Right kidney (tissue), 1 donor: ENCODE measurements around the gene PPIL1.

Experiments
- DNase-seq: peaks from one replicate; pipeline ENCODE4 v3.0.0-alpha.2; 2016

The PPIL1 gene

DNA sequence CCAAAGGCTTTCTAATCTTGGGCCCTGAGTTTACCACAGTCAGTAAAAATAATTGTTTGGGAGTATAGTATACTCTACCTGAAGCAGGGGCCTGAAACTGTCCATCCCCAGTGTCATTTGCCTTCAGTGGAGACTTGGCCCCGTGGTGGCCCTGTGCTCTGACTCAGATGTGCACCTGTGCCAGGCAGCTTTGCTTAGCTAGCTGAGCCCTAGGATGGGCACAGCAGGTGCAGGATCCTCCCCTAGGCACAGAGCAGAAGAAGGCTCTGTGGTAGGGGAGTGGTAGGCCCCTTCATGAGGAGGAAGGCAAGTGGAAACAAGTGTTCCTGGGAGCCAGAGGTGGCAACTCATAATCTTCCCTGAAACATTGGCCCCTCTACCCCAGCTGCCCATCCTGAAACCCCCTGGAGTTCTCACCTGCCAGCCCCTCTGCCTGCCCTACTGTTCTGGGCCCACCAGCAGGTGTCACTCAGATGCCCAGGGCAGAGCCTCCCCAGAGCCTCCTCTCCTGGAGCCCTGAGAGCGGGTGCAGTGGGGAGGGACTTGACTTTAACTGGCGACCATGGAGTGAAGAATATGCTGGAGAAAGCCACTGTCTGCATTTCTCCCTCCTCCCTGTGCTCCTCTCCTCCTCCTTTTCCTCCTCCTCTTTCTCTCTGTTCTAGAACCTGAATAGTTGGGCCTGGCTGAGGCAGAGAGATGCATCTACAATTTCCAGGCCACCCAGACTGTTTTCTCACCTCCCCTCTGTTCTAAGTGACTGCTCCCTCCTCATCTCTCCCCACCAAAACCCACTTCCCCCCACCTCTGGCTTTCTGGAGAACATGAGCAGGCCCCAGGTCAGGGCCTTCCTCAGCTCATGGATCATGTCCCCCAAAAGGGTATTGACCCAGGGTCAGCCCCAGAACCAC is 38.2 kb downstream of the PPIL1 start:
- no peak for DNase-seq

DNA sequence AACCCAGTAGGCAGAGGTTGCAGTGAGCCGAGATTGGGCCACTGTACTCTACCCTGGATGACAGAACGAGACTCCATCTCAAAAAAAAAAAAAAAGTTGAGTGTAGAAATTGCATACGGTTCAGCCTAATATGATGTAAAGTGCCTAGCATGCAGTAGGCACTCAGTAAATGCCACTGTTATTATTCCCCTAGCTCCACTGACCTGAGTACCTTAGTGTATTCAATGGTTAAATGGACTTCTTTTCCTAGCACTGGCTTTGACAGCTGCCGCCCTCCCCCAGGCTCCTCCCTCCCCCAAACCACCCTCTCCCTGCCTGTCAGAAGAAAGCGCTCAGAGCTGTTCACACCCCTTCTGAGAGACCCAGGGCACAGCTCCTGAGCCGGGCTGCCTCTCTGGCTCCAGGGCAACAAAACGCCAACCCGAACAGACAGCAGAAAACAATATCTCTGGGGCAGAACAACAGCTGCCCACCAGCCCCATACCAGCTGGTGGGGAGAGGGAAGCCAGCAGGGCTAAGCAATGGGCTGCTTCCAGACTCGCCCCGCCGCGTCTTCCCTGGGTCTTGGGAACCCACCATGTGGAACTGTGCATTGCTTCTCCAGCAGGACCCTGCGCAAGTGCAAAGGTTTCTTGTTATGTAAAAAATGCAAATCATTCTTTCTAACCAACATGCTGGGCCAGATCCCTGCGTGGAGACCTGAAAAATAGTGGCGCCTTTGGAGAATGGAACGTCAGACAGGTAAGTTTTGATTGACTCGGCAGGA is 39.8 kb downstream of the PPIL1 start:
- no peak for DNase-seq

DNA sequence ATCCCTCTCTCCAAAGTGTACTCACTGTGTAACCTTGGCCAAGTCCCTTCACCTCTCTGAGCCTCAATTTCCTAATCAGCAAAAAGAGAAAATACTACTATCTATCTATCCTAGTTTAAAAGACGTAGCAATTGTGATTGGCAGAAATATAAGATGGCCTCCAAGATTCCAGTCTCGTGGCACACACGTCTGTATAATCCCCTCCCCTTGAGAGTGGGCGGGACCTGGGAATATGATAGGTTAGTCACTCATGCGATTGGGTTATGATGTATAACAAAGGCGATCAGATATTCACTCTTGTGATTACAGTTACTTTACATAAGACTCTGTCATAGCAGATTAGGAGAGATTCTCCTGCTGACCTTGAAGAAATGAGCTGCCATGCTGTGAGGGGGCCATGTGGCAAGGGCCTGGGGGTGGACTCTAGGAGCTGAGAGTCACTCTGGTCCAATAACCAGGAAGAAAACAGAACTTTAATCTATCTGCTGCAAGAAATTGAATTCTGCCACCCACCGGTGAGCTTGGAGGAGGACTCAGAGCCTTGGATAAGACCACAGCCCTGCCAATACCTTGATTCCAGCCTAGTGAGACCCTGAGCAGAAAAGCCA is 41.3 kb downstream of the PPIL1 start:
- DNase-seq: no peak

DNA sequence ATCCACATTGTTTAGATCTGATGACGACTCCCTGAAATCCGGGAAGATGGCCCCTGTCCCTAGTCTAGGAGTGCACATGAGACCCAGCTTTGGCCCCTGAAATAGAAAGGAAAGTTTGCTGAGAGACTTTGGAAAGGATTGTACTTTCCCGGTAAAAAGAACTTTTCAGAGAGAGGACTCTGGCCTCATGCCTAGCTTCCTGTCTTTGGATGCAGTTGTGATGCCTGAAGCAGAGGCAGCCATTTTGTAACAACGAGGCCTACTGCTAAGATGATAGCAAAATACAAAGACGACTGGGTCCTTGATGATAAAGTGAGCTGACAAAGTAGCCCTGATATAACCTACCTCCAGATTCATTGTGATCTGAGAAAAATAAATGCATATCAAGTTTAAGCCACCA is 42.3 kb downstream of the PPIL1 start:
- DNase-seq: no peak

DNA sequence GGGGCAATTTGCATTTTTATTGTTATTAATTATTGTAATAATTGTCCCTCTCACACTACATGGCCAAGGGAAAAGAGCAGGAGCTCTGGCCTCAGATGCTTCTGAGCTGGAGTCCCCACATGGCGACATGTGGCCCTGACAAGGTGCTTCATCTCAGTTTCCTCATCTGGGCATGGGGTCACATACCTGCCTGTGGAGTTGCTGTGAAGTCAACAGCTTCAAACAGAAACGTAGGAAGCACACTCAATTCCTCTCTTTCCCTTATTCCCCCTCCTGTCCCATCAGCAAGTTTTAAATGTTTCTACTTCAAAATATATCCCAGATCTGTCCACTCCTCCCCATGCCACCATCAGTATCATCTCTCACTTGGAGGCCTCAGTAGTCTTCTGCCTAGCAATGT is 44.0 kb downstream of the PPIL1 start:
- no peak for DNase-seq

DNA sequence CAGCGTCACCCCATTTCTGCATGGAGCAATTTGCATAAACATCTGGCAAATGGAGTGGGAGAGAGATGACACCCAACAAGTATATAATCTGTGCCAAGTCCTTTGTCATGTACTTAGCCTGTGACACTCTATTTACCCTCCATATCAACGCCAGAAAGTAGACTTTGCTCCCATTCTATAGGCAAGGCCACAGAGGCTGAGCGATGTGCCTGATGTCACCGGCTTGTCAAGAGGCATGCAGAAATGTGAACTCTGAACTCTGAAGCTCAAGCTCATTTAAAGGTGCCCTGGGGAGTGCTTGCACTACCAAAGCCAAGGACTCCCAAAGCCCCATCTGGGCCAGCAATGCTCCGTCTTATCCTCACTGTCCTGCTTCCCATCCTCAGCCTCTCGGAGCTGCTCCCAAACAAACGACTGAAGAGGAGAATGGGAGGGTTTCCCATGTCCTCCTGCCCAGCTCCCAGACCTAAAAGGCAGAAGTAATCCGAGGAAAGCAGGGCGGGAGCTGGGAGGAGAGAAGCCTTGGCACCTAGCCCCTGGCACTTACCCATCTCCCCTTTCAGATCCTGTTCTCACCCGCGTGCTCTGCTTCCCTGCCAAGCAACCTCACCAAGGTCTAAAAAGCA is 44.6 kb downstream of the PPIL1 start:
- no peak for DNase-seq

DNA sequence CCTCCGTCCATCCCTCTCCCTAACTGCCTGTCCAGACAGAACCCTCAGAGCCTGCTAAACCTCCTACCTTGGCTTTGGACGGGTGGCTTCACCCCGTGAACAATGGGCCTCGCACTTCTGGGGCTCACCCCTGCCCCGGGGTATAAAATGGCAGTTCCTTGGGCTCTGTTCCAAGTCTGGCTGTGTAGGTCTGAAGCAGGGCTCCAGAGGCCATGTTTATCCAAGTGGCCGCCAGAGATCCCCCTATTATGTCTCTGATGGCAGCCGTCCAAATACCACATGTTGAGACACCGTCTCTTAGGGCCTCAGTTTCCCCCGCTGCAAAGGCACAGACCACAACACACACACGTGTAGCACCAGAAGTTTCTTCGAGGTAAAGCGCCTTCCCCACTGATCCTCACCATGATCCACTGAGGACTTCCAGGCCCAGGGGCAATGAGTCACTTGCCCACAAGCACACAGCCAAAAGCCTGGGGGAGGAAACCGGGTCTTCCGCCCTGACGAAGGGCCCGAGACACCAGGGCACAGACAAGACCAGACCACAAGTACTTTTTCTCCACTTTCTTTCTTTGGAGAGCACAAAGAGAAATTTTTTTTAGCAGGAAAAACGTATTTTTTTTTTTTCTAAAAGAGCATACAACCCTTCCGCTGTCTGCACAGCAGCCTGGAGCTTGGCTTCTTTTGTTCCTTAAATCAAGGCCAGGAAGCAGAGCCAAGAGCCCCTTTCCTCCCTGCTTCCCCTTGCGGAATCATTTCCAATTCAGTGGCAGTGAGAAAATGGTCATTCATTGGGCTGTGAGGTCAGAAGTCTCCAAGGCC is 47.1 kb downstream of the PPIL1 start:
- DNase-seq: no peak

DNA sequence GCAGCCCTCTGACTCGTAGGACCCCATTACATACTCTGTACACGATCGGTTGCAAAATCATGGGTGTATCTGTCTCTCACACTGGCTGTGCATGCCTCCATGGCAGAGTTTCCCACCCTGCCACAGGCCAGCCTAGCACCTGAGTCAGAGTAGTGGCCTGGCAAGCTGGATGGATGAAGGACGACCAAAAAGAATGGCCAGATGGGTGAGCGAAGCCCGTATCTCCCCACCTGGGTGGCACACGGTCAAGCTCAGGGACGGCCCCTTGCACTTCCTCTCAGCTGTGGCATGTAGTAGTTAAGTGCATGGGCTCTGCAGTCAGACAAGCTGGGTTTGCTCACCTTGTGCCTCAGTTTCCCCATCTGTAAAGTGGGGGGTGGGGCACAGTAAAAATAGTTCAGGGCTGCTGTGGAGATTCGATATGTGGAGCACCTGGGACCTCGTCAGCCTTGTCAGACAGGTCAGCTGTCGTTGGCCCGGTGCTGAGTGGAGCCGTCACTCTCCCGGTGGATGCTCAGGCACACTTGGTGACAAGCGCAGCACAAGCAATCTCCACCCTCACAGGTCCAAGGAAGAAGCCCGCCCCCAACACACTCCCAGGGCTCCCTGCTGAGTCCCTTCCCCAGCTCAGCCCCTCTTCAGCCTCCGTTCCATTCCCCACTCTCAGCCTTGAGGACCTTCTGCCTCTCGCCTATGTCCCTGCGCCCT is 47.9 kb downstream of the PPIL1 start:
- no peak for DNase-seq

DNA sequence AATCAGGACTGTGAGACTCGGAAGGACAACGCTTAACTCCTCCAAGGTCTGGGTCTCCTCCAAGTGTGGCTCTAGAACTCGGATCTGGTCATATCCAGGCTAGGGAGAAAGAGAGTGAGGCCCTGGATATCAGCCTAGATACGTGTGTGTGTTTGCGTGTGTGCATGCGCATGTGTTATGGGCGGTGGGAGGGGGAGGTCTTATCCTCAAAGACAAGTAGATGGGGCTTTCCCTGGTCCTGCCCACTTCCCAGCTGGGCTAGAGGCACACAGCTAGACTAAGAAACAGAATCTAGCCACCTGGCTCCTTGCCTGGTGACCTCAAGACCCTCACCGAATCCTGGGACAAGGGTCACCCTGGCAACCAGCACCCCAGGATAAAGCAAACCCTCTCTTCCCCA is 48.6 kb downstream of the PPIL1 start:
- no peak for DNase-seq

DNA sequence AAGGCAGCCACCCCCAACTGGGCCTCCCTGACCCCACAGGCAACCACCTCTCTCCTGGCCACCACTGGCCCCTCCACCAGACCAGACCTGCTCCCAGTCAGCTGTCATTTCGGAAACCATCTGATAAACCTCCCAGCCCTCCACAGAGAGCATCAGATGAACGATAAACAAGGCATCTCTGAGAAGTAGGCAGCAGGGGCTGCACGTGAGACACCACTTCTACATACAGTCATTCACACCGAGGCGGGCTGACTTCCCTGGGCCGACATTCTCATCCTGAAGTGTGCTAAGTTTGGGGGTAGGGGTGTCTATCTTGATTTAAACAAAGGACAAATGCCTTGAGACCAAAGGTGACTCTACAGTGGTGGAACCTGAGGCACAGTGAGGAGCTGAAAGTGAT is 49.2 kb downstream of the PPIL1 start:
- DNase-seq: no peak

DNA sequence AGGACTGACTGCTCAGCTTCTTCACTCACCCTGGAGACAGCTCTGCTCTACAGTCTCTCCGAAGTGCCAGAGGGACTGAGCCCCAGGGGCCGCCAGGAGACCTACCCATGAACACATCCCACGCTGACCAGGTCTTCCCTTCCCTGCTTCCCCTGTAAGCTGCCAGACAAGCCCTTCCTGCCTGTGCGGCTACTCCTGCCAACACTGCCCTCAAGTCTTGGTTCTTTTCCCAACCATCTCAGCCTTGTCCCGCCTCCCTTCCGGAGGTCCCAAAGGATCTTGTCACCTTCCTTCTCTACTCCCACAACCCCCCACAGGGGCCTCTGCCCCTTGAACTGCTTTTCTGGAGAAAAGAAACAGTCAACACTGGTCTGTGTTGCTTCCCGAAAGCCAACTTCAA is 50.4 kb downstream of the PPIL1 start:
- no peak for DNase-seq

DNA sequence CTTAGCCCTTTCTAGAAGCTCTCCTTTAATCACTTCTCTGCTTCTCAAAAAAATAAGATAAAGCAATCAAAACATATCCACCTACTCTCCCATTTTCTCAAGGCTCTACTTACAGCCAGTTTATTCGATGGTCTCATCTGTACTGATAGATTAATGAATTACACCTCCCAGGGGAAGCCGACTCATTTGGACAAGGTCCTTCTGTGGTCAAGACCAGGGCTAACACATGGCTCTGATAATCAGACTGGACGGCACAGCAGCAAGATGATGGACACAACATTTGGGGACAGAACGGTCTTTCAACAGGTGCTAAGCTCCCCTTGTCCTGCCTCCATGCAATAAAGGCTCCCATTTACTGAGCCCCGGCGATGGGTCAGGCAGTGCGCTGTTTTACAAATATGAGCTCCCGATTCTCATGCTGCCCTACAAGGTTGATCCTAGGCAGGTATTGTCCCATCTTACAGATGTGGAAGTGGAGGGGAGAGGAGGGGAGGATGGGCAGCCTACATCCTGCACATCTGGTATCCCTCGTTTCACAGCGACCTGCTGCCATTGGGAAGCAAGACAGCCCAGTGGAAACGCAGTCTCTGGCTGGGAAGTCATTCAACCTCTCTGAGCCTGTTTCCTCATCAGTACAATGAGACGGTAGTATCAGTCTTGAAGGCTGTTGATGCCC is 51.0 kb downstream of the PPIL1 start:
- no peak for DNase-seq

DNA sequence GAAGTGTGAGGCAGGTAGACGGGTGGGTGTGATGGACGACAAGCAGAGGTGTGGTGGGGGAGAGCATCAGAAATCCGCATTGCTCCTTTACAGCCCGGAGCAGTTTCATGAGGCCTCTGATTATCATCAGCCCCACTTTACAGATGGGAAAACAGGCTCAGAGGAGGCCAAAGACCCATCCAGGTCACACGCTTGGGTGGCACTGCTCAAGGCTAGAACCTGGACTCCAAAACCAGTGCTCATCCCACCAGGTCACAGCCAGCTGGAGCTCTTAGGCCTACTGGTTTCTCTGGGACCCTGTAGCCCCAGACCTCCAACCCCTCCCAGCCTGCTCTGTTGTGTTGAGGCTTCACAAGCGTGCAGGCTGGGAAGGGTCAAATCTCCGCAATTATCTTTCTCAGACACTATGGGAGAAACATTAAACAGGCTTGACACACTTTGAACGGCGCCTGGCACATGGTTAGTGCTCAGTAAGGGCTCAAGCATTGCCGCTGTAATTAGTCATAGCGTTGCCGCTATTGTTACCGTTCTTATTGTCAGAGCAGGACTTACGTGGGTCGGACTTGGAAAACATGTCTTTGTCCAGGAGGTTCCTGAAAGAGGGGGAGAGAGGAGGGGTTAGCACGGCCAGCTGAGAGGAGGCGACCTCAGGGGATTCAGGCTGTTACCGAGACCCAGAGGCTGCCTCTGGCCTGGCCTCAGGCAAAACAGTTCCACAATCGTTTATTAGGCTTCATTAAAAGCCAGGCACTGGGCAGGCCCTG is 51.9 kb downstream of the PPIL1 start:
- no peak for DNase-seq

DNA sequence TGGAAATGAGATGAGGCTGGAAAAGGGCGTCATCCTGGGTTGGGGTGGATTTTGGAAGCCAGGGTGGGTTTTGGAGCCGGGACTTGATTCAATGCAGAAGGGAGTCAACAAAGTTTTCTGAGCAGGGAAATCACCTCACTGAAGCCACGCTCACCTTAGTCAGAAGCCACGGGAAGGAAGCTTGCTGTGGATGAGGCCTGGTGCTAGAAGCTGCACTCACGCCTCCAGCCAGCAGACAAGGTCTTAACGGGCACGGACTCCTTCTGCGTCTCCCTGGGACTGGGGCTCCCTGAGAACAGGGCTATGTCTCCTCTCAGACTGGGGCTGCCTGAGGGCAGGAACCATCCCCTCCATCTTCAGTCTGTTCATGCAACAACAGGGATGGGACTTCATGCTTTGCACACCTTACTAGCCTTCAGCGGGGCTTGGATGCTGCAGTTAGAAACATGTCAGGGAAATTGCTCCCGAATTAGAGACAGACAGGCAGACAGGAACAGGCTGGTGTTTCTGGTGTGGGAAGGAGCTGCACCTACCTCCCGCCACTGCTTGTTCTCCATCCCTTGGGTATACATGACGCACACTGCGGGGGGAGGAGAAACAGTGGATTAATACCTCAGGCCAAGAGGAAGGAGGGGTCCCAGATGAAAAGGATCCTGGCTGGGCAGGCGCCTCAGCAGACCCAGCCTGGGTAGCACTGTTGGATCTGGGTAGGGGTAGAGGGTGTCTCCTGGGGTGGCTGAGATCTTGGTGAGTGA is 52.8 kb downstream of the PPIL1 start:
- DNase-seq: no peak

DNA sequence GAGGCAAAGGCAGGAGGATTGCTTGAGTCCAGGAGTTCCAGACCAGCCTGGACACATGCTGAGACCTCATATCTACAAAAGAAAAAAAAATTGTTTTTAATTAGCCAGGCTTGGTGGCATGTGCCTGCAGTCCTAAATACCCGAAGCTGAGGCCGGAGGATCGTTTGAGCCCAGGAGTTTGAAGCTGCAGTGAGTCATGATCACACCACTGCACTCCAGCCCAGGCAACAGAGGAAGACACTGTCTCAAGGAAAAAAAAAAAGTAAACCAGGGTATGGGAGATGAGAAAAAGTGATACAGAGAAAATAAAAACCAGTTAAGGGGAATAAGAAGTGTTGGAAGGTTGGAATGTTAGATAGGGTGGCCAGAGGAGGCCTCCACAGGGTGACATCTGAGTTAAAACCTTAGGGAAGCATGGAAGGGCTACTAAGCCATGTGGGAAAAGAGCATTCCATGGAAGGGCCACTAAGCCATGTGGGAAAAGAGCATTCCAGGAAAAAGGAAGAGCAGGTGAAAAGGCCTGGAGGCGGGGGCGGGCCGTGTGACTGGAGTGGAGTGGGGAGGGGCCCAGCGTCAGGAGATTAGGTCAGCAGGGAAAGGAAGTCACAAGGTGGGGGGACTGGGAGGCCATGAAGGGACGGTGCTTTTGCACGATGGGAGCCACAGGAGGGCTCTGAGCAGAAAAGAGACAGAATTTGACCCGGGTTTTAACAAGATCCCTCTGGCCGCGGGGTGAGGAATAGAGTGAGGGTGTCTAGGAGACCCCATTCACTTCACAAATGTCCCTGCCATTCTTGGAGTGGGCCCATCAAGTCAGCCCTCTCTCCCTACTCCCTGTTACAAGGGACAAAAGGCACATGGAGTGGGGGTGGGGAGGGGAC is 53.7 kb downstream of the PPIL1 start:
- no peak for DNase-seq

DNA sequence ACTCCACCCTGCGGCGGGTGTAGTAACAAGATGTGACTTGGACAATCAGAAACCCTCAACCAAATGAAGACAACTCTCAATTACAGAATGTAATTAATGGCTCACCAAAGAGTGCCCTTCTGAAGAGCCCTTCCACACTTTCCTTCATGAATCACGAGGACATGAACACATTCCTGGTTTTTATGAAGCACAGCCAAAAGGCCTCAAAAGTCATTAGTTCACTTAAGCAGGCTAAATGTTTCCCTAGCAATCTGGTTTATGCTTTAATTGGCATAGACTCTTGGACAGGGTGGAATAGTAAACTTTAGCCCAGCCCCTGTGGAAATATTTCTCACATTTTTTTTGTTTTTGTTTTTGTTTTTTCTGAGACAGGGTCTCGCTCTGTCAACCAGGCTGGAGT is 55.8 kb downstream of the PPIL1 start:
- DNase-seq: no peak

DNA sequence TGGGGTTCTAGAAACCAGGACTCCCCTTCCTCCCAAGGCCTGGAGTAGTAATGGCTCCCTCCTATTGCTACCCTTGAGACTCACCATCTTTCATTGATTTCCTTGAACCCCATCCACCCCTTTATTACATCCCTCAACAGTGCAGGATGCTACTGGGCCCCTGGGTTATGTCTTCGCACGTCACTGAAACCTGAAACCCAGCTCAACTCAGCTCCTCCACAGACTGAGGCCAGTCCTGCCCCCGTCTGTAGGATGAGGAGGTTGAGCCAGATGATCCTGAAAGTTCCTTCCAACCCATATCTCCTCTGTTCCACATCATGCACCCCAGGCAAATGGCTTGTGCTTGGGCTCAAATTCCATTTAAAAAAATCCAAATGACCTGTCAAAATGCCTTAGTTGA is 56.8 kb downstream of the PPIL1 start:
- no peak for DNase-seq

DNA sequence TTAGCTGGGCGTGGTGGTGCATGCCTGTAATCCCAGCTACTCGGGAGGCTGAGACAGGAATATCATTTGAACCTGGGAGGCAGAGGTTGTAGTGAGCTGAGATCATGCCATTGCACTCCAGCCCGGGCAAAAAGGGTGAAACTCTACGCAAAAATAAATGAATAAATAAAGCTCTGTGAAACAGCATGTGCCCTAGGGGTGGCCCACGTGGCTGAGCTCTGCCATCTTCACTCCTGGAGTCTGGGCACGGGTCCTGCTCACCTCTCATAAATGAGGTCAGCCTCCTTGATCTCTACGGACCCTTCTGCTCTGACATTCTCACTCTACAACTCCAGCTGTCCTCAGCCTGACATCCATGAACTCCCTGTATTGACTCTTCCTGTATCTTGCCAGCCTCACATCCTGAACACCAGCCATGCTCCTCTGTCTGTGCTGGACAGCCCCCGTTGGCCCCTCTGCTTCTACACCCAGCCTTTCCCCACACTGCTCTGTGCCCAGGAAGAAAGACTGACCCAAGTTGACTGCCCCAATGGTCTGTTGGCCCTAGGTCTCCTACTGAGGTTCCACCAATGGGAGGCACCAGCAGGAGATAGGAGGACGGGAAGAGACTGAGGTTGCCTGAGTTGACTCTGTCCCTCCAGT is 57.3 kb downstream of the PPIL1 start:
- no peak for DNase-seq
